Tibial nerve (tissue), 4 donors: ENCODE data around the gene TMEM128.

Experiments used
- CTCF ChIP-seq, 5 experiments: fragments of 200-600 bp in 3 of 5; fragments of 450-650 bp in 2 of 5; sonication (generic) in 3 of 5; IDR thresholded peaks; one replicate each; pipeline ENCODE4 v1.5.1; 2016 to 2019; ENCODE audit warnings: antibody characterized with exemption in 5 of 5, mild to moderate bottlenecking in 3 of 5, moderate library complexity in 2 of 5
- EP300 ChIP-seq, 2 donors: sonication (generic); formaldehyde crosslinking; IDR thresholded peaks; one replicate each; pipeline ENCODE4 v1.6.1; 2017; ENCODE audit warnings: antibody characterized with exemption in 2 of 2, mild to moderate bottlenecking in 1 of 2
- POLR2A ChIP-seq, 2 donors: fragments of 450-650 bp; IDR thresholded peaks; one replicate each; pipeline ENCODE4 v1.6.1; 2017; ENCODE audit warnings: antibody characterized with exemption in 2 of 2, mild to moderate bottlenecking in 2 of 2, moderate library complexity in 2 of 2

DNA sequence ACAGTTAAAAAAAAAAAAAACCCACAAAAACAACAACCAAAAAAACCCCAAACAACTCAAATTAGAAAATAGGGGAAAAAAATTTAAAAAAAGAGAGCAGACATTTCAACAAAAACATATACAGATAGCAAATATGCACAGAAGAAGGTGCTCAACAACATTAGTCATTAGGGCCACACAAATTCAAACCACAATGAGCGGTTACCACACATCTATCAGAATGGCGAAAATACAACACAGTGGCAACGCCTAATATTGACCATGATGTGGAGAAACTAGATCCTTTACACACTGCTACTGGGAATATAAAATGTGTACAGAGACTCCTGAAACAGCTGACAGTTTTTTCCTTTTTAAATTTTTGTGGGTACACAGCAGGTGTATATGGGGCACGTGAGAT lies 22.5 kb upstream of the TMEM128 start:
- no peak for TF ChIP-seq CTCF (IDR thresholded peaks at IDR 0.05)
- TF ChIP-seq EP300 (IDR thresholded peaks at IDR 0.05), result no peak
- no peak for TF ChIP-seq POLR2A (IDR thresholded peaks at IDR 0.05)
